Measurements from ENCODE around the gene NUP210L. TPM values are rescaled to one million over a fixed set of nuclear protein-coding genes. Genes with fewer than 3 reads are reported as not detected.
A peak's percentile ranks its signal among the peaks of the same experiment; 100 is the strongest.

NUP210L gene
- polyA plus RNA-seq, 4 donors = 0.01 to 0.03 TPM; not detected in 2

- H3K4me1 ChIP-seq (ENCODE audit: control insufficient read depth in 3 of 3, insufficient read depth in 2 of 3, low read depth in 1 of 3, low read length in 2 of 3) = peaks cover 10 to 46% (median 46%) of the 10 kb centered on the region in 3 donors
- FAIRE-seq (no peak), DNase-seq (peak; percentile 58 to 67)
- H3K9me3 ChIP-seq (ENCODE audit: control insufficient read depth in 2 of 2, insufficient read depth in 1 of 2, low read depth in 1 of 2, low read length in 1 of 2) = no peaks in the 10 kb centered on the region
- 22 to 45% (median 40%) methylated on average over 2 of the region's 2 CpGs for WGBS, 3 donors
- H3K27ac ChIP-seq (ENCODE audit: low read depth in 1 of 3, low read length in 2 of 3) = peak overlapping the region in 2 of 3 donors; percentile 16 to 71
- H3K36me3 ChIP-seq (ENCODE audit: control insufficient read depth in 3 of 3, insufficient read depth in 2 of 3, low read depth in 1 of 3, low read length in 3 of 3) = peaks cover 19 to 48% (median 23%) of the 10 kb centered on the region in 3 donors
- H3K27me3 ChIP-seq (ENCODE audit: control insufficient read depth in 3 of 3, insufficient read depth in 3 of 3, low read length in 3 of 3) = no peaks in the 10 kb centered on the region
- no peak overlapping the region for H3K4me3 ChIP-seq (ENCODE audit: low read depth in 1 of 3, low read length in 3 of 3)
Measured at GRCh38 chr1:154176337-154176736, 21.5 kb upstream of the NUP210L start.

- WGBS, 3 donors = 83 to 90% (median 89%) methylated on average over 4 of the region's 4 CpGs
- FAIRE-seq = no peak
- Histone ChIP-seq H3K36me3 (ENCODE audit: control insufficient read depth in 3 of 3, insufficient read depth in 2 of 3, low read depth in 1 of 3, low read length in 3 of 3) (peaks cover 29 to 53% (median 32%) of the 10 kb centered on the region in 3 donors), H3K4me1 (ENCODE audit: control insufficient read depth in 3 of 3, insufficient read depth in 2 of 3, low read depth in 1 of 3, low read length in 2 of 3) (peaks cover 8 to 33% (median 33%) of the 10 kb centered on the region in 3 donors), H3K9me3 (ENCODE audit: control insufficient read depth in 2 of 2, insufficient read depth in 1 of 2, low read depth in 1 of 2, low read length in 1 of 2) (no peaks in the 10 kb centered on the region), H3K4me3 (ENCODE audit: low read depth in 1 of 3, low read length in 3 of 3) (no peak overlapping the region), H3K27ac (ENCODE audit: low read depth in 1 of 3, low read length in 2 of 3) (no peak overlapping the region), H3K27me3 (ENCODE audit: control insufficient read depth in 3 of 3, insufficient read depth in 3 of 3, low read length in 3 of 3) (no peaks in the 10 kb centered on the region)
- DNase-seq = no peak
Measured at GRCh38 chr1:154174654-154175053, 19.8 kb upstream of the NUP210L start.

GRCh38 chr1:154171880-154172279 is 17.0 kb upstream of the NUP210L start:
- no peaks in the 10 kb centered on the region for H3K27me3 ChIP-seq (ENCODE audit: control insufficient read depth in 3 of 3, insufficient read depth in 3 of 3, low read length in 3 of 3)
- H3K4me3 ChIP-seq (ENCODE audit: low read depth in 1 of 3, low read length in 3 of 3) = no peak overlapping the region
- WGBS, 3 donors = 86 to 91% (median 91%) methylated on average over 5 of the region's 5 CpGs
- no peaks in the 10 kb centered on the region for H3K9me3 ChIP-seq (ENCODE audit: control insufficient read depth in 2 of 2, insufficient read depth in 1 of 2, low read depth in 1 of 2, low read length in 1 of 2)
- FAIRE-seq (no peak), DNase-seq (no peak)
- peaks cover 35 to 66% (median 50%) of the 10 kb centered on the region in 3 donors for H3K36me3 ChIP-seq (ENCODE audit: control insufficient read depth in 3 of 3, insufficient read depth in 2 of 3, low read depth in 1 of 3, low read length in 3 of 3)
- H3K27ac ChIP-seq (ENCODE audit: low read depth in 1 of 3, low read length in 2 of 3) = no peak overlapping the region
- peaks cover 0 to 10% (median 5%) of the 10 kb centered on the region in 3 donors for H3K4me1 ChIP-seq (ENCODE audit: control insufficient read depth in 3 of 3, insufficient read depth in 2 of 3, low read depth in 1 of 3, low read length in 2 of 3)

- Histone ChIP-seq H3K27me3 (ENCODE audit: control insufficient read depth in 3 of 3, insufficient read depth in 3 of 3, low read length in 3 of 3) (no peaks in the 10 kb centered on the region), H3K4me3 (ENCODE audit: low read depth in 1 of 3, low read length in 3 of 3) (no peak overlapping the region), H3K27ac (ENCODE audit: low read depth in 1 of 3, low read length in 2 of 3) (no peak overlapping the region), H3K36me3 (ENCODE audit: control insufficient read depth in 3 of 3, insufficient read depth in 2 of 3, low read depth in 1 of 3, low read length in 3 of 3) (peaks cover 37 to 73% (median 52%) of the 10 kb centered on the region in 3 donors), H3K9me3 (ENCODE audit: control insufficient read depth in 2 of 2, insufficient read depth in 1 of 2, low read depth in 1 of 2, low read length in 1 of 2) (no peaks in the 10 kb centered on the region), H3K4me1 (ENCODE audit: control insufficient read depth in 3 of 3, insufficient read depth in 2 of 3, low read depth in 1 of 3, low read length in 2 of 3) (peaks cover 0 to 5% (median 0%) of the 10 kb centered on the region in 3 donors)
- no peak for FAIRE-seq
- WGBS, 3 donors = 88 to 89% (median 88%) methylated on average over 4 of the region's 4 CpGs
- DNase-seq = no peak
Measured at GRCh38 chr1:154171223-154171583, 16.3 kb upstream of the NUP210L start.

- no peaks in the 10 kb centered on the region for H3K27me3 ChIP-seq (ENCODE audit: control insufficient read depth in 3 of 3, insufficient read depth in 3 of 3, low read length in 3 of 3)
- no peak overlapping the region for H3K4me3 ChIP-seq (ENCODE audit: low read depth in 1 of 3, low read length in 3 of 3)
- H3K9me3 ChIP-seq (ENCODE audit: control insufficient read depth in 2 of 2, insufficient read depth in 1 of 2, low read depth in 1 of 2, low read length in 1 of 2) = no peaks in the 10 kb centered on the region
- no peak for FAIRE-seq
- H3K4me1 ChIP-seq (ENCODE audit: control insufficient read depth in 3 of 3, insufficient read depth in 2 of 3, low read depth in 1 of 3, low read length in 2 of 3) = no peaks in the 10 kb centered on the region
- no peak for DNase-seq
- H3K27ac ChIP-seq (ENCODE audit: low read depth in 1 of 3, low read length in 2 of 3) = no peak overlapping the region
- peaks cover 37 to 69% (median 54%) of the 10 kb centered on the region in 3 donors for H3K36me3 ChIP-seq (ENCODE audit: control insufficient read depth in 3 of 3, insufficient read depth in 2 of 3, low read depth in 1 of 3, low read length in 3 of 3)
Measured at GRCh38 chr1:154170547-154171222, 15.8 kb upstream of the NUP210L start.

GRCh38 chr1:154167461-154167860 is 12.6 kb upstream of the NUP210L start:
- DNase-seq (no peak), FAIRE-seq (no peak)
- peaks cover 34 to 63% (median 58%) of the 10 kb centered on the region in 3 donors for H3K36me3 ChIP-seq (ENCODE audit: control insufficient read depth in 3 of 3, insufficient read depth in 2 of 3, low read depth in 1 of 3, low read length in 3 of 3)
- no peaks in the 10 kb centered on the region for H3K4me1 ChIP-seq (ENCODE audit: control insufficient read depth in 3 of 3, insufficient read depth in 2 of 3, low read depth in 1 of 3, low read length in 2 of 3)
- no peaks in the 10 kb centered on the region for H3K27me3 ChIP-seq (ENCODE audit: control insufficient read depth in 3 of 3, insufficient read depth in 3 of 3, low read length in 3 of 3)
- H3K4me3 ChIP-seq (ENCODE audit: low read depth in 1 of 3, low read length in 3 of 3) = no peak overlapping the region
- no peaks in the 10 kb centered on the region for H3K9me3 ChIP-seq (ENCODE audit: control insufficient read depth in 2 of 2, insufficient read depth in 1 of 2, low read depth in 1 of 2, low read length in 1 of 2)
- no peak overlapping the region for H3K27ac ChIP-seq (ENCODE audit: low read depth in 1 of 3, low read length in 2 of 3)

GRCh38 chr1:154166207-154166606 is 11.3 kb upstream of the NUP210L start:
- DNase-seq (no peak), FAIRE-seq (no peak)
- no peaks in the 10 kb centered on the region for H3K4me1 ChIP-seq (ENCODE audit: control insufficient read depth in 3 of 3, insufficient read depth in 2 of 3, low read depth in 1 of 3, low read length in 2 of 3)
- no peak overlapping the region for H3K27ac ChIP-seq (ENCODE audit: low read depth in 1 of 3, low read length in 2 of 3)
- H3K9me3 ChIP-seq (ENCODE audit: control insufficient read depth in 2 of 2, insufficient read depth in 1 of 2, low read depth in 1 of 2, low read length in 1 of 2) = no peaks in the 10 kb centered on the region
- H3K4me3 ChIP-seq (ENCODE audit: low read depth in 1 of 3, low read length in 3 of 3) = no peak overlapping the region
- peaks cover 25 to 58% (median 51%) of the 10 kb centered on the region in 3 donors for H3K36me3 ChIP-seq (ENCODE audit: control insufficient read depth in 3 of 3, insufficient read depth in 2 of 3, low read depth in 1 of 3, low read length in 3 of 3)
- 78 to 100% (median 96%) methylated on average over 1 of the region's 1 CpG for WGBS, 3 donors
- H3K27me3 ChIP-seq (ENCODE audit: control insufficient read depth in 3 of 3, insufficient read depth in 3 of 3, low read length in 3 of 3) = no peaks in the 10 kb centered on the region

GRCh38 chr1:154159554-154159953 is 4.7 kb upstream of the NUP210L start:
- Histone ChIP-seq H3K9me3 (ENCODE audit: control insufficient read depth in 2 of 2, insufficient read depth in 1 of 2, low read depth in 1 of 2, low read length in 1 of 2) (no peaks in the 10 kb centered on the region), H3K4me1 (ENCODE audit: control insufficient read depth in 3 of 3, insufficient read depth in 2 of 3, low read depth in 1 of 3, low read length in 2 of 3) (peaks cover 0 to 3% (median 0%) of the 10 kb centered on the region in 3 donors), H3K27me3 (ENCODE audit: control insufficient read depth in 3 of 3, insufficient read depth in 3 of 3, low read length in 3 of 3) (no peaks in the 10 kb centered on the region), H3K36me3 (ENCODE audit: control insufficient read depth in 3 of 3, insufficient read depth in 2 of 3, low read depth in 1 of 3, low read length in 3 of 3) (peaks cover 18 to 41% (median 23%) of the 10 kb centered on the region in 3 donors), H3K27ac (ENCODE audit: low read depth in 1 of 3, low read length in 2 of 3) (no peak overlapping the region), H3K4me3 (ENCODE audit: low read depth in 1 of 3, low read length in 3 of 3) (no peak overlapping the region)
- DNase-seq (no peak), FAIRE-seq (no peak)
